Gastroesophageal sphincter (tissue), 3 donors: Measurements from ENCODE around the gene IZUMO1.
"Not testable (repeated sequence)": the region's sequence is repeated elsewhere in the genome, so short reads cannot be mapped to it uniquely, and the experiment has no call there.

Experiments used
- EP300 ChIP-seq: sonication (generic); formaldehyde crosslinking; IDR thresholded peaks from one replicate; pipeline ENCODE4 v1.6.1; 2017; ENCODE audit warnings: antibody characterized with exemption, mild to moderate bottlenecking
- POLR2A ChIP-seq, 2 donors: fragments of 450-650 bp; IDR thresholded peaks; one replicate each; pipeline ENCODE4 v1.6.1; 2017; ENCODE audit warnings: antibody characterized with exemption in 2 of 2, mild to moderate bottlenecking in 2 of 2, moderate library complexity in 1 of 2
- POLR2AphosphoS5 ChIP-seq: sonication (generic); formaldehyde crosslinking; IDR thresholded peaks from one replicate; pipeline ENCODE4 v1.6.1; 2017; ENCODE audit warnings: antibody characterized with exemption
- TF ChIP-seq, protein P1 (sequence below), 4 experiments: fragments of 200-600 bp in 2 of 4; fragments of 450-650 bp in 2 of 4; sonication (generic) in 1 of 4; IDR thresholded peaks; one replicate each; pipeline ENCODE4 v1.5.1; 2017 to 2019; ENCODE audit warnings: antibody characterized with exemption in 4 of 4, mild to moderate bottlenecking in 2 of 4, moderate library complexity in 2 of 4

DNA sequence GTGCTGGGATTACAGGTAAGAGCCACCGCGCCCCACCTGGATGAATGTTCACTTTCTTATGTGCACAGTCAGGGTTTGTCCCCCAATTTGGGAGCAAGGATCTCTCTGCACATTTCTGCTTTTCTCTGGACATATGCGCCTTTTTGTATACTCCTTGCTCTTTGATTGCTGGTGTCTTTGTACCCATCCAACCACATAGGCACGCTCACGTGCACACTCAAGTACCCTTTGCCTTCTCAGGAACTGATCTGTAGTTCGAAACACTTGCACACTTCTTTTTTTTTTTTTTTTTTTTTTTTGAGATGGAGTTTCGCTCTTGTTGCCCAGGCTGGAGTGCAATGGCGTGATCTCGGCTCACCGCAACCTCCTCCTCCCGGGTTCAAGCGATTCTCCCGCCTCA lies 28.6 kb downstream of the IZUMO1 start:
- not testable (repeated sequence) for TF ChIP-seq POLR2A (IDR thresholded peaks at IDR 0.05); EP300; POLR2AphosphoS5
- TF ChIP-seq, protein P1, sequence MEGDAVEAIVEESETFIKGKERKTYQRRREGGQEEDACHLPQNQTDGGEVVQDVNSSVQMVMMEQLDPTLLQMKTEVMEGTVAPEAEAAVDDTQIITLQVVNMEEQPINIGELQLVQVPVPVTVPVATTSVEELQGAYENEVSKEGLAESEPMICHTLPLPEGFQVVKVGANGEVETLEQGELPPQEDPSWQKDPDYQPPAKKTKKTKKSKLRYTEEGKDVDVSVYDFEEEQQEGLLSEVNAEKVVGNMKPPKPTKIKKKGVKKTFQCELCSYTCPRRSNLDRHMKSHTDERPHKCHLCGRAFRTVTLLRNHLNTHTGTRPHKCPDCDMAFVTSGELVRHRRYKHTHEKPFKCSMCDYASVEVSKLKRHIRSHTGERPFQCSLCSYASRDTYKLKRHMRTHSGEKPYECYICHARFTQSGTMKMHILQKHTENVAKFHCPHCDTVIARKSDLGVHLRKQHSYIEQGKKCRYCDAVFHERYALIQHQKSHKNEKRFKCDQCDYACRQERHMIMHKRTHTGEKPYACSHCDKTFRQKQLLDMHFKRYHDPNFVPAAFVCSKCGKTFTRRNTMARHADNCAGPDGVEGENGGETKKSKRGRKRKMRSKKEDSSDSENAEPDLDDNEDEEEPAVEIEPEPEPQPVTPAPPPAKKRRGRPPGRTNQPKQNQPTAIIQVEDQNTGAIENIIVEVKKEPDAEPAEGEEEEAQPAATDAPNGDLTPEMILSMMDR (IDR thresholded peaks at IDR 0.05): not testable (repeated sequence)
